Keratinocyte (primary cell): ENCODE results near the gene KLHL36. TPM values are rescaled to one million over a fixed set of nuclear protein-coding genes. Genes with fewer than 3 reads are reported as not detected.

ENCODE experiments used
- DNase-seq: peaks from one replicate; pipeline ENCODE4 v3.0.0-alpha.2; 2011; ENCODE audit warnings: low read depth, missing footprints, low spot score
- FAIRE-seq: peaks from 2 replicates; lab custom pipeline; 2011; peaks lifted over from hg19 to GRCh38; lab: Jason Lieb, UNC
- H2AFZ ChIP-seq: 2 replicates; pipeline ENCODE4 v1.6.0; 2012; ENCODE audit warnings: low read length, control low read depth, inconsistent platforms; ENCODE audit not compliant: control insufficient read depth
- H3K27ac ChIP-seq: 2 replicates; pipeline ENCODE4 v1.5.1; 2011; ENCODE audit warnings: low read length; ENCODE audit not compliant: control insufficient read depth, insufficient read depth
- H3K27me3 ChIP-seq: 3 replicates; pipeline ENCODE4 v1.6.0; 2011; ENCODE audit warnings: low read length; ENCODE audit not compliant: control insufficient read depth, insufficient read depth; ENCODE audit errors: extremely low read depth
- H3K36me3 ChIP-seq, 2 experiments: 2 replicates in 1 of 2; 3 replicates in 1 of 2; pipeline ENCODE4 v1.5.1; 2011; ENCODE audit warnings: low read length in 2 of 2, mild to moderate bottlenecking in 1 of 2; ENCODE audit not compliant: control insufficient read depth in 2 of 2, insufficient read depth in 2 of 2; ENCODE audit errors: extremely low read depth in 1 of 2
- H3K4me1 ChIP-seq: 3 replicates; pipeline ENCODE4 v1.5.1; 2011; ENCODE audit warnings: low read length; ENCODE audit not compliant: control insufficient read depth, insufficient read depth; ENCODE audit errors: extremely low read depth
- H3K4me2 ChIP-seq: 3 replicates; pipeline ENCODE4 v1.6.0; 2011; ENCODE audit warnings: low read depth, low read length; ENCODE audit not compliant: control insufficient read depth, insufficient read depth; ENCODE audit errors: extremely low read depth
- H3K4me3 ChIP-seq, 3 experiments: fragments of 200-600 bp in 1 of 3; sonication (generic) in 1 of 3; 2 replicates in 2 of 3; 3 replicates in 1 of 3; pipeline ENCODE4 v1.5.1; 2011 to 2016; ENCODE audit warnings: low read length in 3 of 3, mild to moderate bottlenecking in 3 of 3, control low read depth in 2 of 3, inconsistent platforms in 1 of 3, low read depth in 1 of 3, mixed read lengths in 1 of 3, mixed run types in 1 of 3, moderate library complexity in 1 of 3; ENCODE audit not compliant: control insufficient read depth in 2 of 3, insufficient read depth in 2 of 3; ENCODE audit errors: extremely low read depth in 1 of 3
- H3K79me2 ChIP-seq: 2 replicates; pipeline ENCODE4 v1.6.0; 2012; ENCODE audit warnings: low read length; ENCODE audit not compliant: control insufficient read depth, insufficient read depth
- H3K9ac ChIP-seq: 3 replicates; pipeline ENCODE4 v1.6.0; 2011; ENCODE audit warnings: low read length; ENCODE audit not compliant: control insufficient read depth, insufficient read depth; ENCODE audit errors: extremely low read depth
- H3K9me1 ChIP-seq: 3 replicates; pipeline ENCODE4 v1.6.0; 2011; ENCODE audit warnings: low read length; ENCODE audit not compliant: control insufficient read depth, insufficient read depth; ENCODE audit errors: extremely low read depth
- H3K9me3 ChIP-seq: 2 replicates; pipeline ENCODE4 v1.5.1; 2012; ENCODE audit warnings: low read depth, low read length; ENCODE audit not compliant: control insufficient read depth
- H4K20me1 ChIP-seq: 3 replicates; pipeline ENCODE4 v1.6.0; 2011; ENCODE audit warnings: low read length; ENCODE audit not compliant: control insufficient read depth, insufficient read depth; ENCODE audit errors: extremely low read depth
- EZH2 ChIP-seq: IDR thresholded peaks from one replicate; pipeline ENCODE4 v1.6.1; 2012; ENCODE audit warnings: inconsistent platforms, mild to moderate bottlenecking, low read length, moderate library complexity
- dilution Hi-C: fragments of 300-500 bp; cut with MboI; formaldehyde crosslinking; loops from one replicate; pipeline ENCODE4 v1.7.0; 2020; ENCODE audit warnings: low sequenced_read_pairs; ENCODE audit not compliant: extremely low pct_ligation_motif_present
- polyA plus RNA-seq, 5 experiments: library from polyadenylated mRNA; depleted of rRNA in 3 of 5; stranded (reverse) in 3 of 5; stranded (forward) in 1 of 5; unstranded in 1 of 5; fragments of >200 nt; gene quantifications; 1 replicate in 1 of 5; 2 replicates in 3 of 5; 3 replicates in 1 of 5; pipeline versions ENCODE4 v1.2.1 to v1.2.3, GENCODE V29; 2011 to 2012; ENCODE audit warnings: missing spikeins in 2 of 5, low read depth in 1 of 5, low replicate concordance in 1 of 5
- TF ChIP-seq, protein P1 (sequence below), 3 experiments: IDR thresholded peaks in 1 of 3; conservative IDR thresholded peaks in 1 of 3; optimal IDR thresholded peaks in 1 of 3; 2 replicates in 2 of 3; 3 replicates in 1 of 3; pipeline versions ENCODE3 to v1.5.1; 2011; ENCODE audit warnings: low read length in 3 of 3, mild to moderate bottlenecking in 3 of 3, moderate library complexity in 2 of 3, control low read depth in 1 of 3, inconsistent platforms in 1 of 3; ENCODE audit not compliant: insufficient read depth in 2 of 3; ENCODE audit errors: extremely low read depth in 1 of 3

The KLHL36 gene
- polyA plus RNA-seq, 1 donor (not counting 4 experiments of a cell fraction or from before 2014, with no cell fraction given) = 27.5 TPM

GRCh38 chr16:84612686-84613085, 35.6 kb upstream of the KLHL36 start:
- H3K9ac ChIP-seq = no peak overlapping the region
- no peak overlapping the region for H2AFZ ChIP-seq
- no peaks in the 10 kb centered on the region for H3K27me3 ChIP-seq
- TF ChIP-seq, protein P1, sequence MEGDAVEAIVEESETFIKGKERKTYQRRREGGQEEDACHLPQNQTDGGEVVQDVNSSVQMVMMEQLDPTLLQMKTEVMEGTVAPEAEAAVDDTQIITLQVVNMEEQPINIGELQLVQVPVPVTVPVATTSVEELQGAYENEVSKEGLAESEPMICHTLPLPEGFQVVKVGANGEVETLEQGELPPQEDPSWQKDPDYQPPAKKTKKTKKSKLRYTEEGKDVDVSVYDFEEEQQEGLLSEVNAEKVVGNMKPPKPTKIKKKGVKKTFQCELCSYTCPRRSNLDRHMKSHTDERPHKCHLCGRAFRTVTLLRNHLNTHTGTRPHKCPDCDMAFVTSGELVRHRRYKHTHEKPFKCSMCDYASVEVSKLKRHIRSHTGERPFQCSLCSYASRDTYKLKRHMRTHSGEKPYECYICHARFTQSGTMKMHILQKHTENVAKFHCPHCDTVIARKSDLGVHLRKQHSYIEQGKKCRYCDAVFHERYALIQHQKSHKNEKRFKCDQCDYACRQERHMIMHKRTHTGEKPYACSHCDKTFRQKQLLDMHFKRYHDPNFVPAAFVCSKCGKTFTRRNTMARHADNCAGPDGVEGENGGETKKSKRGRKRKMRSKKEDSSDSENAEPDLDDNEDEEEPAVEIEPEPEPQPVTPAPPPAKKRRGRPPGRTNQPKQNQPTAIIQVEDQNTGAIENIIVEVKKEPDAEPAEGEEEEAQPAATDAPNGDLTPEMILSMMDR (optimal IDR thresholded peaks at IDR 0.05 in 1 of 3, IDR thresholded peaks at IDR 0.05 in 1 of 3, conservative IDR thresholded peaks at IDR 0.05 in 1 of 3; ENCODE audit: extremely low read depth in 1 of 3, insufficient read depth in 2 of 3, low read length in 3 of 3) = no peak
- TF ChIP-seq EZH2 = no peak
- FAIRE-seq = no peak
- dilution Hi-C loops = no loop called here
- H3K79me2 ChIP-seq = peaks cover 99% of the 10 kb centered on the region
- DNase-seq = no peak
- H3K9me3 ChIP-seq = no peaks in the 10 kb centered on the region
- no peak overlapping the region for H3K4me3 ChIP-seq
- H4K20me1 ChIP-seq = peaks cover 23% of the 10 kb centered on the region
- no peak overlapping the region for H3K27ac ChIP-seq
- H3K4me1 ChIP-seq = peaks cover 17% of the 10 kb centered on the region
- H3K4me2 ChIP-seq = no peak overlapping the region
- H3K36me3 ChIP-seq = peaks cover 17 to 39% of the 10 kb centered on the region in 2 experiments
- peaks cover 6% of the 10 kb centered on the region for H3K9me1 ChIP-seq

GRCh38 chr16:84613408-84614072, 34.8 kb upstream of the KLHL36 start:
- peaks cover 92% of the 10 kb centered on the region for H3K79me2 ChIP-seq
- H3K27me3 ChIP-seq = no peaks in the 10 kb centered on the region
- no peak overlapping the region for H3K4me2 ChIP-seq
- H3K9me3 ChIP-seq = no peaks in the 10 kb centered on the region
- peaks cover 17 to 39% of the 10 kb centered on the region in 2 experiments for H3K36me3 ChIP-seq
- FAIRE-seq (no peak), DNase-seq (no peak)
- H3K9me1 ChIP-seq = peaks cover 6% of the 10 kb centered on the region
- dilution Hi-C loops = no loop called here
- no peak overlapping the region for H2AFZ ChIP-seq
- TF ChIP-seq EZH2 = no peak
- TF ChIP-seq, protein P1 (optimal IDR thresholded peaks at IDR 0.05 in 1 of 3, IDR thresholded peaks at IDR 0.05 in 1 of 3, conservative IDR thresholded peaks at IDR 0.05 in 1 of 3; ENCODE audit: extremely low read depth in 1 of 3, insufficient read depth in 2 of 3, low read length in 3 of 3) = no peak
- peaks cover 23% of the 10 kb centered on the region for H4K20me1 ChIP-seq
- no peak overlapping the region for H3K4me3 ChIP-seq
- no peak overlapping the region for H3K9ac ChIP-seq
- no peak overlapping the region for H3K27ac ChIP-seq
- peaks cover 9% of the 10 kb centered on the region for H3K4me1 ChIP-seq
